GM19397 (cell line): ENCODE data around the gene AHR.
"Not testable (repeated sequence)": the region's sequence is repeated elsewhere in the genome, so short reads cannot be mapped to it uniquely, and the experiment has no call there.

Experiments
- ATAC-seq: cut with Tn5 transposase; IDR thresholded peaks from one replicate; pipeline ENCODE4 v1.9.1; 2021; ENCODE audit warnings: mild to moderate bottlenecking, moderate library complexity; ENCODE audit not compliant: unreplicated experiment

The AHR gene

GRCh38 chr7:17336168-17336567, 37.7 kb downstream of the AHR start:
- ATAC-seq, result no peak

- no peak for ATAC-seq
These were observed 40.7 kb downstream of the AHR start for GRCh38 chr7:17339139-17339538.

- ATAC-seq, result no peak
These were observed 41.5 kb downstream of the AHR start for GRCh38 chr7:17339952-17340351.

GRCh38 chr7:17340655-17341054, 42.2 kb downstream of the AHR start:
- no peak for ATAC-seq

GRCh38 chr7:17342756-17343155, 44.3 kb downstream of the AHR start:
- ATAC-seq, result no peak

GRCh38 chr7:17347401-17347800, 48.9 kb downstream of the AHR start:
- no peak for ATAC-seq

GRCh38 chr7:17348932-17349331, 50.5 kb downstream of the AHR start:
- ATAC-seq, result not testable (repeated sequence)

GRCh38 chr7:17350321-17350720, 51.9 kb downstream of the AHR start:
- not testable (repeated sequence) for ATAC-seq

GRCh38 chr7:17353650-17354419, 55.4 kb downstream of the AHR start:
- not testable (repeated sequence) for ATAC-seq

GRCh38 chr7:17354473-17354872, 56.0 kb downstream of the AHR start:
- ATAC-seq, result no peak

- no peak for ATAC-seq
These were observed 56.6 kb downstream of the AHR start for GRCh38 chr7:17355050-17355449.

GRCh38 chr7:17357952-17358351, 59.5 kb downstream of the AHR start:
- ATAC-seq, result no peak

GRCh38 chr7:17359610-17360009, 61.2 kb downstream of the AHR start:
- ATAC-seq, result no peak

GRCh38 chr7:17362439-17363105, 64.1 kb downstream of the AHR start:
- no peak for ATAC-seq

GRCh38 chr7:17364671-17365070, 66.2 kb downstream of the AHR start:
- ATAC-seq, result no peak

- no peak for ATAC-seq
These were observed 67.3 kb downstream of the AHR start for GRCh38 chr7:17365775-17366174.

GRCh38 chr7:17367502-17367901, 69.0 kb downstream of the AHR start:
- no peak for ATAC-seq

GRCh38 chr7:17368856-17369524, 70.5 kb downstream of the AHR start:
- no peak for ATAC-seq

GRCh38 chr7:17369691-17370426, 71.4 kb downstream of the AHR start:
- ATAC-seq, result no peak

- no peak for ATAC-seq
These were observed 72.6 kb downstream of the AHR start for GRCh38 chr7:17370901-17371585.
